Activated naive CD4-positive, alpha-beta T cell treated with Interleukin-2 at 50 U/mL for 16 hours (primary cell): Measurements from ENCODE around the gene C17orf107.

Experiments
- DNase-seq: peaks from one replicate; pipeline ENCODE4 v3.0.0-alpha.2; 2020

Gene C17orf107

DNA sequence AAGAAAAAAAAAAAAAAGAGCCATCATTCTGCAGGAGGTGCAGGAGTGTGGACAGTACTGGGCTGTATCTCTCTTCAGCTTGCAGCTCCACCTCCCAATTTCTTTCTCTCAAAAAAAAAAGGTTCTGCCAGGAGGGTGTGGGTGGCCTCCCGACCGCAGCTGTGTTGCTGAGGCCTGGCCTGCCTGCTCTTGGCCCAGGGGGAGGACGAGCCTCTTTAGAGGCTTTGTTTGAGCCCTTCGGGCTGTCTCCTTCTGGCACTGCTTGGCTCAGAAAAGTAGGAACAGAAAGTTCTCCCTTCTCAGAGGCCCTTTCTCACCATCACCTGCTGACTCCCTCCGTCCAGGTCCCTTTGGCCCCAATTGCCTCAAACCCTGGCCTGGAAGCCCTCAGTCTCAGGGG lies 22.2 kb upstream of the C17orf107 start:
- DNase-seq: no peak

- DNase-seq: no peak
Measured at GRCh38 chr17:4879601-4880000, 19.7 kb upstream of the C17orf107 start.

DNA sequence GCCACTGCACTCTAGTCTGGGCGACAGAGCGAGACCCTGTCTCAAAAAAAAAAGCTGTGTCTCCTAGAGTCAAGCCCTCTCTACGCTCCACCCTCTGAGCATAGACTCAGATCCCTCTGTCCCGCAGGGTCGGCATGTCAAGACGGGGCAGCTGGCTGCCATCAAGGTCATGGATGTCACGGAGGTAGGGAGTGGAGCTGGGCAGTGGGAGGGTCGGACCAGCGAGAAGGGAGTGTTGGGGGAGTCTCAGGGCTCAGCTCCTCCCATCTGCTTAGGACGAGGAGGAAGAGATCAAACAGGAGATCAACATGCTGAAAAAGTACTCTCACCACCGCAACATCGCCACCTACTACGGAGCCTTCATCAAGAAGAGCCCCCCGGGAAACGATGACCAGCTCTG lies 18.5 kb upstream of the C17orf107 start:
- no peak for DNase-seq

DNA sequence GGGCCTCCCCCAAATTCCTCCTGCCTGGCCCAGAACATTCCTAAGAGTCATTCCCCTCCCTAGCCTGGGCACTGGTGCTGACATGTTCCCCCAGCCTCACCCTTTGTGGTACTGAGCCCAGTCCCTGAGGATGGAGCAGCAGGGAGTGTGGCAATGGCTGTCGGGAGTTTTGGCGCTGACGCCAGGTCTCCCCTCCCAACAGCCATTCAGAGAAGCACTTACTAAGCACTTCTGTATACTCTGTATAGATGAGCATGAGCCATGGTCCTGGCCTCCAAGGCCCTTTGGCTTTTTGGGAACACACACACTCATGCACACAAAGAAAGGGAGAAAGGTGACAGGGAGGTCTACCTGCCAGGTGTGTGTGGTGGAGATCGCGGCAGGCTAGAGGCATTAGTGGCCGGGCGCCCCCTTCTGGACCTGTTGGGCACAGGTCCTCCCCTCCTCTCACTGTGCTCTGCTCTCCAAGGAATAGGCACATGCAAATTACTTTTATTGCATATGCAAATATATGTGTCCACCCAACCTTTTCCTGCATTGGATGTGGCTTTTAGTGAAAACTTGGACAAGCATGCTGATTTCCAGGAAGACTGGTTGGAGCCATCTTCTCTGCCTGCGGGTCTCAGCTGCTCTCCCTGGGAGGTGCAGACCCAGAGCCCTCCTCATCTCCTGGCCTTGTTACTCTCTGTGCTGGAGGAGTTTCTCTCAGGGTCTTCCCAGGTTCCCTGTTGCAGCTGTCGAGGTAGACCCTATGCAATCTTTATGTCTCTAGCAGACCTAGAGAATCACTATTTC lies 17.4 kb upstream of the C17orf107 start:
- DNase-seq: peak; percentile 63

GRCh38 chr17:4884489-4884888 lies 14.8 kb upstream of the C17orf107 start:
- DNase-seq: no peak

DNA sequence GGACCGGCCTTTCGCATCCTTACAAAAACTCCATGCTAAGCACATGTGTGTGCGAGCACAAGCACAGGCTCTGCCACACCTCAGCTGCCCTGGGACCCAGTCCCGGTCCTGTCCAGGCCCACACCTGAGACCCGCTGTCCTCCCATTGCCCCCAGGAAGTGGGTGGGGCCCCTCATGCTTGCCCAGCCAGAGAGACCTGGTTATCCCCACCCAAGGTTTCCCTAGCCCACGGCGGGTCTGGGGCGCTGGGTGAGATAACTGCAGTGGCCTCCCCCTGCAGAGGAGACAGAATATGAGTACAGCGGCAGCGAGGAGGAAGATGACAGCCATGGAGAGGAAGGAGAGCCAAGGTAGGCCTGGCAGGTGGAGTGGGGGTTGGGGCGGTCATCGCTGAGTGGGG lies 12.5 kb upstream of the C17orf107 start:
- DNase-seq: no peak

- DNase-seq: no peak
Measured at GRCh38 chr17:4887581-4887980, 11.8 kb upstream of the C17orf107 start.

GRCh38 chr17:4891411-4892410 lies 7.6 kb upstream of the C17orf107 start:
- DNase-seq: no peak

DNA sequence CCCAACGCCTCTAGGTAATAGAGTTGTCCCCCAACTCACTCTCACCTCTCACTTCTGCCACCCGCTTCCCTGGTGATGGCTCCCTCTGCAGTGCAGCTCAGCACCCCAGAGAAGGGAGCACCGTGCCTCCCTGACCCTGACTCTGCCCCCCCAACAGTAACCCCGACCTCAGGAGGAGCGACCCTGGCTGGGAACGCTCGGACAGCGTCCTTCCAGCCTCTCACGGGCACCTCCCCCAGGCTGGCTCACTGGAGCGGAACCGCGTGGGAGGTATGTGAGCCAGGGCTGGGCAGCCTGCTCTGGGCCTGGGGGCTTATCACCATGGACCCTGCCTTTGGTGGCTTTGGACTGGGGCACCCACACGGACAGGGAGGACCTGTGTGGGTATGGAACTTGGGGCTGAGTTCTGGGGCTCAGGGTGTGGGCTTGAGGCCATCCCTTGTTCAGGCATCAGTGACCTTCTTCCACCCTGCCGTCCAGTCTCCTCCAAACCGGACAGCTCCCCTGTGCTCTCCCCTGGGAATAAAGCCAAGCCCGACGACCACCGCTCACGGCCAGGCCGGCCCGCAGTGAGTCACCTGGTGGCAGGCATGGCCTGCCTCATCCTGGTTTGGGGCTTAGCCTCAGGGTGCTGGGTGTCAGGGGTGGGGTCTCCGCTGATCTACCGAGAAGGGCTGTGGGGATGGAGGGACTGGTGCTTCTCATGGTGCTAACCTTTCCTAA lies 6.7 kb upstream of the C17orf107 start:
- no peak for DNase-seq

DNA sequence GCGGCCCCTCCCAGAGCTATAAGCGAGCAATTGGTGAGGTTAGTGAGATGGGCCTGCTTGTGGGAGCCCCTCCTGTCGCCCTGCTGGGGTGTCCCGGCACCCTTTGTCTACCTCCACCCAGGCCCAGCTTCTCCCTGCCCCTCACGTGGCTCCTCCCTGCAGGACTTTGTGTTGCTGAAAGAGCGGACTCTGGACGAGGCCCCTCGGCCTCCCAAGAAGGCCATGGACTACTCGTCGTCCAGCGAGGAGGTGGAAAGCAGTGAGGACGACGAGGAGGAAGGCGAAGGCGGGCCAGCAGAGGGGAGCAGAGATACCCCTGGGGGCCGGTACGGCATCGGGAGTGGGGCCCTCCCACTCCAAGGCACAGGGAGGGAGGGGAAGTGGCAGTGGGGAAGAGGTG lies 6.1 kb upstream of the C17orf107 start:
- DNase-seq: no peak

GRCh38 chr17:4893721-4894560 lies 5.4 kb upstream of the C17orf107 start:
- no peak for DNase-seq

GRCh38 chr17:4895121-4895520 lies 4.2 kb upstream of the C17orf107 start:
- DNase-seq: no peak

DNA sequence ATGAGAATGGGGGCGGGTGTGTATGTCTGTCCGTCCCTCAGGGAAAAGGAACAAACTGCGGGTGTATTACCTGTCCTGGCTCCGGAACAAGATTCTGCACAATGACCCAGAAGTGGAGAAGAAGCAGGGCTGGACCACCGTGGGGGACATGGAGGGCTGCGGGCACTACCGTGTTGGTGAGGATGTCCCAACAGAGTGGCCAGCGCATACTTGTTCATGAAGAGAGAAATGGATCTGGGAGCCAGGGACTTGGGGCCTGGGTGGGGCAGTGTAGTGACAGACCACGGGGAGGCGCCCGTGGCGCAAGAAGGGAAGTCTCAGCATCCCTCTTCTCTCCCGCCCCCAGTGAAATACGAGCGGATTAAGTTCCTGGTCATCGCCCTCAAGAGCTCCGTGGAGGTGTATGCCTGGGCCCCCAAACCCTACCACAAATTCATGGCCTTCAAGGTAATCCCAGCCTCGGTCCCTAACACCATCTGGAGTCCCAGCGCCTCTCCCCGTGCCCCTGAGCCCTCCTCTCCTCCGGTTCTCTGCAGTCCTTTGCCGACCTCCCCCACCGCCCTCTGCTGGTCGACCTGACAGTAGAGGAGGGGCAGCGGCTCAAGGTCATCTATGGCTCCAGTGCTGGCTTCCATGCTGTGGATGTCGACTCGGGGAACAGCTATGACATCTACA lies 3.5 kb upstream of the C17orf107 start:
- DNase-seq: no peak

DNA sequence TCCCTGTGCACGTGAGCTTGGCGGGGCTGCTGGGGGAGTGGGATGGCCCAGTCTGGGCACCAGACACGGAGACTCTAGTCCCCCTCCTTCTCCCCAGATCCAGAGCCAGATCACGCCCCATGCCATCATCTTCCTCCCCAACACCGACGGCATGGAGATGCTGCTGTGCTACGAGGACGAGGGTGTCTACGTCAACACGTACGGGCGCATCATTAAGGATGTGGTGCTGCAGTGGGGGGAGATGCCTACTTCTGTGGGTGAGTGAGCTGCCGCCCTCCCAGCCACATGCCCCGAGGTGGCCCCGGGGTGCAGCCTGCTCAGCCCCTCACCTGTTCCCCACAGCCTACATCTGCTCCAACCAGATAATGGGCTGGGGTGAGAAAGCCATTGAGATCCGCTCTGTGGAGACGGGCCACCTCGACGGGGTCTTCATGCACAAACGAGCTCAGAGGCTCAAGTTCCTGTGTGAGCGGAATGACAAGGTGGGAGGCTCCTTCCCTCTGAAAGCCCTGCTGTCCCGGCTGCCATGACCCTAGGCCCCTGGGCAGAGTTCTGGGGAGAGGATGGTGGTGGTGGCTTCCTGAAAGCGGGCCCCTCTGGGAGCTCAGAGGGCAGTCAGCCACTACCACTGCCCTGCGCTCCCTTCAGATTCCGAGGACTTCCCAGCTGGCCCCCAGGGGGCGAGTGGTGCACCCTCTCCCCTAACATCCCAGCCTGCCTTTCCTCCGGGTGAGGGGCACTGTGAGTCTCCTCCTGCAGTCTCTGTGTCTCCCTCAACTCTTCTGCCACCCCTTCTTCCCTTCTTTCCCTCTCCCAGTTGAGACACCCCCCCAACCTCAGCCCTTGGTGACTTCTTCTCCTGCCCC lies 2.8 kb upstream of the C17orf107 start:
- DNase-seq: no peak

- no peak for DNase-seq
Measured at GRCh38 chr17:4897198-4897687, 2.1 kb upstream of the C17orf107 start.

- DNase-seq: no peak
Measured at GRCh38 chr17:4897785-4898184, 1.6 kb upstream of the C17orf107 start.

- DNase-seq: no peak
Measured at GRCh38 chr17:4898351-4898750, 985 bp upstream of the C17orf107 start.

- no peak for DNase-seq
Measured at GRCh38 chr17:4898927-4899326, 409 bp upstream of the C17orf107 start.

GRCh38 chr17:4900231-4901107 lies 1.1 kb downstream of the C17orf107 start:
- peak; percentile 52 for DNase-seq
